ENCODE data around the gene BLOC1S3.
"Not testable (repeated sequence)": the region's sequence is repeated elsewhere in the genome, so short reads cannot be mapped to it uniquely, and the experiment has no call there.

BLOC1S3 gene

DNA sequence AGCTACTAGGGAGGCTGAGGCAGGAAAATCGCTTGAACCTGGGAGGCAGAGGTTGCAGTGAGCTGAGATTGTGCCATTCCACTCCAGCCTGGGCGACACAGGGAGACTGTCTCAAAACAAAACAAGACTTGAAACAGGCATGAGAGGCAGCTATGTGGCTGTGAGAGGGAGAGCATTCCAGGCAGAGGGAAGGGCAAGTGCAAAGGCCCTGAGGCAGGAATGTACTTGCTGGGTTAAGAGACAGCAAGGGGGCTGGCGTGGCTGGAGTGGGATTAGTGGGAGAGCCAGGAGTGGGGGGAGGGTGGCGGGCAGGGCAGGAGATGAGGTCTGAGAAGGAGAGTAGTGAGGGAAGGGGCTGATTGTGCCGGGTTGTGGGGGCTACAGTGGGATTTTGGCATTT lies 45.3 kb downstream of the BLOC1S3 start:
- no peak overlapping the region for H3K27ac ChIP-seq (ENCODE audit: insufficient read depth, low read depth, low read length, poor library complexity, severe bottlenecking)
- H3K36me3 ChIP-seq (ENCODE audit: control insufficient read depth, insufficient read depth, low read length), result no peaks in the 10 kb centered on the region
- no peaks in the 10 kb centered on the region for H3K27me3 ChIP-seq (ENCODE audit: control insufficient read depth, insufficient read depth, low read length, poor library complexity, severe bottlenecking)
- no peak overlapping the region for H3K4me3 ChIP-seq (ENCODE audit: insufficient read depth, low read depth, low read length)
- no peaks in the 10 kb centered on the region for H3K4me1 ChIP-seq (ENCODE audit: control insufficient read depth, insufficient read depth, low read length)
- no peaks in the 10 kb centered on the region for H3K9me3 ChIP-seq (ENCODE audit: control insufficient read depth, low read length)
- WGBS, 2 experiments, result 88 to 93% methylated on average over 5 of the region's 5 CpGs

DNA sequence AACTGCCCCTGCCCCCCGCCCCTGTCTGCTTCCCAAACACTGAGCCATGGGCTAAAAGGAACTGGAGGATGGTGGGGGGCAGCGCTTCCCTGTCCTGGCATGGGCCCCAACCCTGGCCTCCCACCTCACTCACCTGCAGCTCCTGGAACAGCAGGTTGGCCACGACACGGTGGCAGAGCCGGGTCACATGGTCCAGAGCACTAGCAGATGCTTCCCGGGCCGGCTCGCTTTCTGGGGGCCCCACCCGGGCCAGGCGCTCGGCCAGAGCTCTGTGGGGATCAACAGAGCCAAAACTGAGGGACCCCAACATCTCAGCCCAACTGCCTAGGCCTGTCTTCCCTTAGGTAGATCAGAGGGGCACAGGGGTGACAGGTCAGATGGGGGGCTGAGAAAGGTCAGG lies 46.1 kb downstream of the BLOC1S3 start:
- 83 to 89% methylated on average over 11 of the region's 11 CpGs for WGBS, 2 experiments
- no peaks in the 10 kb centered on the region for H3K27me3 ChIP-seq (ENCODE audit: control insufficient read depth, insufficient read depth, low read length, poor library complexity, severe bottlenecking)
- no peaks in the 10 kb centered on the region for H3K36me3 ChIP-seq (ENCODE audit: control insufficient read depth, insufficient read depth, low read length)
- no peak overlapping the region for H3K4me3 ChIP-seq (ENCODE audit: insufficient read depth, low read depth, low read length)
- H3K9me3 ChIP-seq (ENCODE audit: control insufficient read depth, low read length), result no peaks in the 10 kb centered on the region
- H3K4me1 ChIP-seq (ENCODE audit: control insufficient read depth, insufficient read depth, low read length), result no peaks in the 10 kb centered on the region
- H3K27ac ChIP-seq (ENCODE audit: insufficient read depth, low read depth, low read length, poor library complexity, severe bottlenecking), result no peak overlapping the region

DNA sequence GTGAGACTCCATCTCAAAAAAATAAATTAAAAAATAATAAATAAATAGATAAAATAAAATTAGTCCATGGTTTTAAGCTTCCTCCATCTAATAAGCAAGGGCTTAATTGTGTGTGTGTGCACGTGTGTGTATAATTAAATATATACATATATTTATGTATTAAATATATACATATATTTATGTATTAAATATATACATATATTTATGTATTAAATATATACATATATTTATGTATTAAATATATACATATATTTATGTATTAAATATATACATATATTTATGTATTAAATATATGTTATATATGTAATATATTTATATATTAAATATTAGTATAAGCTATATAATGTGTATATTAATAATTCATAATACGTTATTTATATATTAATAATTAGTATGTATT lies 50.5 kb downstream of the BLOC1S3 start:
- H3K27ac ChIP-seq (ENCODE audit: insufficient read depth, low read depth, low read length, poor library complexity, severe bottlenecking), result not testable (repeated sequence)

More for the DNA sequence above, 50.5 kb downstream of the BLOC1S3 start:
- not testable (repeated sequence) for H3K36me3 ChIP-seq (ENCODE audit: control insufficient read depth, insufficient read depth, low read length); H3K9me3 ChIP-seq (ENCODE audit: control insufficient read depth, low read length); H3K27me3 ChIP-seq (ENCODE audit: control insufficient read depth, insufficient read depth, low read length, poor library complexity, severe bottlenecking); H3K4me1 ChIP-seq (ENCODE audit: control insufficient read depth, insufficient read depth, low read length); H3K4me3 ChIP-seq (ENCODE audit: insufficient read depth, low read depth, low read length)
- WGBS, 2 experiments, result no CpG with 5 or more reads among the region's 2 CpGs
